C4-2B (cell line): ENCODE results near the gene BMAL2.

Experiments used
- ZFX ChIP-seq: fragments of 450-650 bp; IDR thresholded peaks from 2 replicates; pipeline ENCODE4 v1.6.1; 2017
- TF ChIP-seq, protein P1 (sequence below): fragments of 450-650 bp; conservative IDR thresholded peaks from 2 replicates; pipeline ENCODE4 v1.5.1; 2017; ENCODE audit warnings: mild to moderate bottlenecking

GRCh38 chr12:27334042-27334720 lies 1.5 kb downstream of the BMAL2 start:
- TF ChIP-seq, protein P1, sequence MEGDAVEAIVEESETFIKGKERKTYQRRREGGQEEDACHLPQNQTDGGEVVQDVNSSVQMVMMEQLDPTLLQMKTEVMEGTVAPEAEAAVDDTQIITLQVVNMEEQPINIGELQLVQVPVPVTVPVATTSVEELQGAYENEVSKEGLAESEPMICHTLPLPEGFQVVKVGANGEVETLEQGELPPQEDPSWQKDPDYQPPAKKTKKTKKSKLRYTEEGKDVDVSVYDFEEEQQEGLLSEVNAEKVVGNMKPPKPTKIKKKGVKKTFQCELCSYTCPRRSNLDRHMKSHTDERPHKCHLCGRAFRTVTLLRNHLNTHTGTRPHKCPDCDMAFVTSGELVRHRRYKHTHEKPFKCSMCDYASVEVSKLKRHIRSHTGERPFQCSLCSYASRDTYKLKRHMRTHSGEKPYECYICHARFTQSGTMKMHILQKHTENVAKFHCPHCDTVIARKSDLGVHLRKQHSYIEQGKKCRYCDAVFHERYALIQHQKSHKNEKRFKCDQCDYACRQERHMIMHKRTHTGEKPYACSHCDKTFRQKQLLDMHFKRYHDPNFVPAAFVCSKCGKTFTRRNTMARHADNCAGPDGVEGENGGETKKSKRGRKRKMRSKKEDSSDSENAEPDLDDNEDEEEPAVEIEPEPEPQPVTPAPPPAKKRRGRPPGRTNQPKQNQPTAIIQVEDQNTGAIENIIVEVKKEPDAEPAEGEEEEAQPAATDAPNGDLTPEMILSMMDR = no peak
- TF ChIP-seq ZFX = no peak
